OCI-LY3 (cell line): ENCODE data around the gene RNF157.

Source experiments
- EZH2phosphoT487 ChIP-seq: fragments of 200-600 bp; shearing (Covaris generic); IDR thresholded peaks from 2 replicates; pipeline ENCODE4 v1.6.1; 2018; ENCODE audit warnings: antibody characterized with exemption, mixed run types, low read depth
- TF ChIP-seq, protein P1 (sequence below): fragments of 200-600, 300-600 bp; sonication (generic); IDR thresholded peaks from 2 replicates; pipeline ENCODE4 v1.5.1; 2014; ENCODE audit warnings: antibody characterized with exemption, low read length, low read depth

DNA sequence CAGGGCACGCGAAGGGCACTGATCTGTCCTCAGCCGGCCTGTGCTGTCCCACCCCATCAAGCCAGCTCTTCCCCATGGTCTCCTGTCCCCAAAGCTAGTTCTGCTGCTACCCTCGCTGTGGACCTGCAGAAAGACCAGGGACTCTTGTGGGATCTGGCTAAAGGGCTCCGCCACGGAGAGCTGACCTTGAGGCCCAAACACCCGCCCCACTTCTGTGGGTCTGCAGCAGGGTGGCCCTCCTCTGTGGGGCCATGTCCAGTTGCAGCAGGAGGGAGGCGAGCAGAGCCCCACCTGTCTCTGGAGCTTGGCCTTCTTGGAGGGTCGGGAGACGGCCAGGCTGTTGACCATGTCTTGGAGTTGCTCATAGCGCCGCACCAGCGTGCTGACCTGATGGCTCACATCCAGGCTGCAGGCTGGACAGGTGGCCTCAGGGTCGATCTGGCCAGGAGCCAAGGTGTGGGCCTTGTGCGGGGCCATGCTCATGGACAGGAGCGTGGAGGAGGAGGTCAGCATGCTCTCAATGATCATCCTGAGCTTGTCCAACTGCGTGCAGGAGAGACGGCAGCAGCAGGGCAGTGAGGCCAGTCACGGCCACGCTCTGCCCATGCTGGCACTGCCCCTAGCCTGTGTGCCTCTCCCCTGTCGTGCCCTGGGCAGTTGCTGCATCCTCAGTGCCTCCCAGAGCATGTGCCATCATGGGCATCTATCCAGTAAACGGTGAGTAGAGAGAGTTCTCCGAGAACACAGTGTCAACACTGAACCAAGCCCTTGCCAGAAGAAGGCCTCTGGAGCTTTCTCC is 41.5 kb upstream of the RNF157 start:
- TF ChIP-seq, protein P1, sequence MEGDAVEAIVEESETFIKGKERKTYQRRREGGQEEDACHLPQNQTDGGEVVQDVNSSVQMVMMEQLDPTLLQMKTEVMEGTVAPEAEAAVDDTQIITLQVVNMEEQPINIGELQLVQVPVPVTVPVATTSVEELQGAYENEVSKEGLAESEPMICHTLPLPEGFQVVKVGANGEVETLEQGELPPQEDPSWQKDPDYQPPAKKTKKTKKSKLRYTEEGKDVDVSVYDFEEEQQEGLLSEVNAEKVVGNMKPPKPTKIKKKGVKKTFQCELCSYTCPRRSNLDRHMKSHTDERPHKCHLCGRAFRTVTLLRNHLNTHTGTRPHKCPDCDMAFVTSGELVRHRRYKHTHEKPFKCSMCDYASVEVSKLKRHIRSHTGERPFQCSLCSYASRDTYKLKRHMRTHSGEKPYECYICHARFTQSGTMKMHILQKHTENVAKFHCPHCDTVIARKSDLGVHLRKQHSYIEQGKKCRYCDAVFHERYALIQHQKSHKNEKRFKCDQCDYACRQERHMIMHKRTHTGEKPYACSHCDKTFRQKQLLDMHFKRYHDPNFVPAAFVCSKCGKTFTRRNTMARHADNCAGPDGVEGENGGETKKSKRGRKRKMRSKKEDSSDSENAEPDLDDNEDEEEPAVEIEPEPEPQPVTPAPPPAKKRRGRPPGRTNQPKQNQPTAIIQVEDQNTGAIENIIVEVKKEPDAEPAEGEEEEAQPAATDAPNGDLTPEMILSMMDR = no peak
- TF ChIP-seq EZH2phosphoT487 = no peak
